Caco-2 (cell line): ENCODE data around the gene ACOX3. TPM values are rescaled to one million over a fixed set of nuclear protein-coding genes. Genes with fewer than 3 reads are reported as not detected.

Experiments used
- BruUV-seq: library from RNA; stranded (reverse); fragments of 400-500 nt; replicated peaks from 2 replicates; lab custom pipeline; 2021; lab: Mats Ljungman, UMichigan
- CTCF ChIA-PET: fragments of 300-600 bp; sonication (Branson Sonifier 250); formaldehyde crosslinking; loops from one replicate; lab custom pipeline; 2022; ENCODE audit warnings: antibody characterized with exemption; lab: Charles Lee
- POLR2A ChIA-PET: fragments of 300-600 bp; sonication (Branson Sonifier 250); formaldehyde crosslinking; loops from one replicate; lab custom pipeline; 2022; ENCODE audit warnings: antibody characterized with exemption; lab: Charles Lee
- DNase-seq, 2 experiments: peaks; one replicate each; pipeline versions ENCODE4 v3.0.0 to v3.0.0-alpha.2; 2020 to 2022
- H3K27me3 ChIP-seq: replicated peaks from 2 replicates; pipeline ENCODE4 v1.6.0; 2011; ENCODE audit warnings: low read length; ENCODE audit not compliant: control insufficient read depth, insufficient read depth
- H3K36me3 ChIP-seq: 2 replicates; pipeline ENCODE4 v1.5.1; 2011; ENCODE audit warnings: low read length; ENCODE audit not compliant: control insufficient read depth, insufficient read depth
- H3K4me1 ChIP-seq: fragments of 250-450 bp; sonication (Bioruptor Pico); 2 replicates; pipeline ENCODE4 v1.5.1; 2020; ENCODE audit warnings: mild to moderate bottlenecking
- H3K4me3 ChIP-seq: 2 replicates; pipeline ENCODE4 v1.5.1; 2011; ENCODE audit warnings: low read depth, mild to moderate bottlenecking, control low read depth, low read length
- H3K9me3 ChIP-seq: fragments of 250-450 bp; sonication (Bioruptor Pico); 2 replicates; pipeline ENCODE4 v1.5.1; 2020; ENCODE audit warnings: mild to moderate bottlenecking, moderate library complexity
- H3K27ac Mint-ChIP-seq: one replicate; pipeline ENCODE4 v1.8.0; 2022; ENCODE audit warnings: mixed read lengths; ENCODE audit not compliant: unreplicated experiment
- H3K27me3 Mint-ChIP-seq: one replicate; pipeline ENCODE4 v1.8.0; 2022; ENCODE audit warnings: mixed read lengths; ENCODE audit not compliant: insufficient read depth, unreplicated experiment
- H3K36me3 Mint-ChIP-seq: one replicate; pipeline ENCODE4 v1.8.0; 2022; ENCODE audit warnings: mild to moderate bottlenecking, mixed read lengths; ENCODE audit not compliant: insufficient read depth, unreplicated experiment
- H3K4me1 Mint-ChIP-seq: one replicate; pipeline ENCODE4 v1.8.0; 2022; ENCODE audit warnings: low read depth, mixed read lengths; ENCODE audit not compliant: unreplicated experiment
- H3K4me3 Mint-ChIP-seq: one replicate; pipeline ENCODE4 v1.8.0; 2022; ENCODE audit warnings: mild to moderate bottlenecking, moderate library complexity, mixed read lengths; ENCODE audit not compliant: unreplicated experiment
- H3K9me3 Mint-ChIP-seq: one replicate; pipeline ENCODE4 v1.8.0; 2022; ENCODE audit warnings: mixed read lengths; ENCODE audit not compliant: unreplicated experiment
- CTCF ChIP-seq, 2 experiments: fragments of 200-600 bp in 1 of 2; IDR thresholded peaks; 1 replicate in 1 of 2; 2 replicates in 1 of 2; pipeline versions ENCODE4 v1.5.1 to v1.8.0; 2011 to 2022; ENCODE audit warnings: antibody characterized with exemption in 1 of 2, control low read depth in 1 of 2, inconsistent platforms in 1 of 2, low read depth in 1 of 2, low read length in 1 of 2, mild to moderate bottlenecking in 1 of 2, moderate library complexity in 1 of 2; ENCODE audit not compliant: insufficient read depth in 1 of 2, severe bottlenecking in 1 of 2, unreplicated experiment in 1 of 2
- intact Hi-C: fragments of 100-400 bp; cut with micrococcal nuclease; formaldehyde crosslinking; loops from one replicate; pipeline ENCODE4 v1.10.0; 2022; ENCODE audit not compliant: unreplicated experiment
- total RNA-seq: library from RNA; stranded (reverse); gene quantifications from 2 replicates; pipeline ENCODE4 v1.2.3, GENCODE V29; 2022

ACOX3 gene
- total RNA-seq, 1 experiment from 2014 or later = 11.5 TPM

GRCh38 chr4:8435656-8436121, 4.8 kb downstream of the ACOX3 start:
- CTCF ChIA-PET = interaction anchor here (2.1 kb wide), 1 partner anchor 25 kb away, joined by 6 read pairs; no protein-coding TSS in a partner anchor
- BruUV-seq = no TSS peak
- no peaks in the 10 kb centered on the region for H3K27me3 ChIP-seq
- Mint-ChIP-seq H3K27me3 (no peaks in the 10 kb centered on the region), H3K36me3 (peaks cover 8% of the 10 kb centered on the region), H3K4me1 (peaks cover 14% of the 10 kb centered on the region), H3K4me3 (peak overlapping the region; percentile 65), H3K27ac (no peak overlapping the region), H3K9me3 (no peaks in the 10 kb centered on the region)
- H3K9me3 ChIP-seq = no peaks in the 10 kb centered on the region
- H3K36me3 ChIP-seq = no peaks in the 10 kb centered on the region
- no peak for TF ChIP-seq CTCF (IDR thresholded peaks at IDR 0.05; ENCODE audit: insufficient read depth in 1 of 2, low read depth in 1 of 2, low read length in 1 of 2, severe bottlenecking in 1 of 2, unreplicated experiment in 1 of 2)
- peak; percentile 52 to 56 for DNase-seq
- no peaks in the 10 kb centered on the region; the same call in 1 of the 2 replicates for H3K4me1 ChIP-seq
- intact Hi-C loops = no loop called here
- H3K4me3 ChIP-seq = no peak overlapping the region
- POLR2A ChIA-PET = interaction anchor here (0.6 kb wide), 1 partner anchor 36 kb away, joined by 9 read pairs; no protein-coding TSS in a partner anchor

- no peak for TF ChIP-seq CTCF (IDR thresholded peaks at IDR 0.05; ENCODE audit: insufficient read depth in 1 of 2, low read depth in 1 of 2, low read length in 1 of 2, severe bottlenecking in 1 of 2, unreplicated experiment in 1 of 2)
- ChIA-PET POLR2A (no interaction called here), CTCF (interaction anchor here (2.1 kb wide), 1 partner anchor 24 kb away, joined by 6 read pairs; no protein-coding TSS in a partner anchor)
- H3K9me3 Mint-ChIP-seq = no peaks in the 10 kb centered on the region
- no peaks in the 10 kb centered on the region for H3K36me3 Mint-ChIP-seq
- intact Hi-C loops = no loop called here
- Histone ChIP-seq H3K27me3 (no peaks in the 10 kb centered on the region), H3K4me1 (no peaks in the 10 kb centered on the region; the same call in 1 of the 2 replicates), H3K4me3 (no peak overlapping the region), H3K36me3 (no peaks in the 10 kb centered on the region), H3K9me3 (no peaks in the 10 kb centered on the region)
- H3K27me3 Mint-ChIP-seq = no peaks in the 10 kb centered on the region
- peaks cover 20% of the 10 kb centered on the region for H3K4me1 Mint-ChIP-seq
- H3K4me3 Mint-ChIP-seq = no peak overlapping the region
- no peak for DNase-seq
- no TSS peak for BruUV-seq
- H3K27ac Mint-ChIP-seq = no peak overlapping the region
Measured at GRCh38 chr4:8434251-8435073, 6.1 kb downstream of the ACOX3 start.

- no peak for TF ChIP-seq CTCF (IDR thresholded peaks at IDR 0.05; ENCODE audit: insufficient read depth in 1 of 2, low read depth in 1 of 2, low read length in 1 of 2, severe bottlenecking in 1 of 2, unreplicated experiment in 1 of 2)
- Mint-ChIP-seq H3K36me3 (peaks cover 11% of the 10 kb centered on the region), H3K4me3 (no peak overlapping the region), H3K9me3 (no peaks in the 10 kb centered on the region), H3K27ac (no peak overlapping the region), H3K4me1 (peaks cover 17% of the 10 kb centered on the region), H3K27me3 (no peaks in the 10 kb centered on the region)
- Histone ChIP-seq H3K9me3 (no peaks in the 10 kb centered on the region), H3K36me3 (no peaks in the 10 kb centered on the region), H3K27me3 (no peaks in the 10 kb centered on the region), H3K4me1 (no peaks in the 10 kb centered on the region), H3K4me3 (no peak overlapping the region)
- CTCF ChIA-PET = no interaction called here
- BruUV-seq = no TSS peak
- intact Hi-C loops = no loop called here
- POLR2A ChIA-PET = no interaction called here
- DNase-seq = no peak
Measured at GRCh38 chr4:8433136-8433535, 7.4 kb downstream of the ACOX3 start.
